Activated CD4-positive, CD25-positive, alpha-beta regulatory T cell (primary cell): Measurements from ENCODE around the gene TMED4.
"Not testable (repeated sequence)": the region's sequence is repeated elsewhere in the genome, so short reads cannot be mapped to it uniquely, and the experiment has no call there.

Experiments
- DNase-seq, 4 experiments: peaks; one replicate each; lab custom pipeline; 2025; lab: John Stamatoyannopoulos, UW

Gene TMED4

DNA sequence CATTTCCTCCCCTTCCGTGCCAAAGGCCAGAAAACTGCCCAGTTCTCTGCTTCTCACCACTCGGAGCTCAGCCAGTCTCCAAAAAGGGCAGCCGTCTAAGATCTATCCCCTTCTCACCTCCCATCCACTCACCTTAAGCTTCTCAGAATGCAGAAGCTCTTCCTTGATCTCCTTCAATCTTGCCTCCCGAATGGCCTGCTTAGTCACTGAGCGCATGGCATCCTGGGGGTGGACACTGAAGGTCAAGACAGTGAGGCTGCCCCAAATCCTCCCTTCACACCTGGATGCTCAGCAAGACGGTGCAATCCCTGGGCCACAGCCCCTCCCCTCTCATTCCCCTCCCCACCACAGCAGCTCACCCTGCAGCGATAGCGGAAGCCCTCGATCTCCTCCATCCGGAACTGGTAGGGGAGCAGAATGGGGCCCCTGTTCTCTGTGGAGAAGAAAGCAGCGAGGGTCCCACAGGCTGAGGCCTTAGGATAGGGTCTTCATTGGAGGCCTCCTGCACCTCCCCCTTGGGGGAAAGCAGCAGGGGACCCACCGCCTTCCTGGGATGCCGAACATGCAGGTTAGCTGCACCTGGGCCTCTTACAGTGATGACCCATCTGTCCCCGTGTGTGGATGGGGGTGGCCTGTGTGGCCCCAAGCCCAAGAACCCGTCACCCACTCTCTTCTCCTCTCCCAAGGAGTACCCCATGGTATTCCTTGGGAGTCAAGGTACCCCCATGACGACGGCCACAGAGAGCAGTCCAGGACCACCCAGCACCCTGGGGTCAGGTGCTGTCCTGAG is 13.1 kb downstream of the TMED4 start:
- no peak for DNase-seq

DNA sequence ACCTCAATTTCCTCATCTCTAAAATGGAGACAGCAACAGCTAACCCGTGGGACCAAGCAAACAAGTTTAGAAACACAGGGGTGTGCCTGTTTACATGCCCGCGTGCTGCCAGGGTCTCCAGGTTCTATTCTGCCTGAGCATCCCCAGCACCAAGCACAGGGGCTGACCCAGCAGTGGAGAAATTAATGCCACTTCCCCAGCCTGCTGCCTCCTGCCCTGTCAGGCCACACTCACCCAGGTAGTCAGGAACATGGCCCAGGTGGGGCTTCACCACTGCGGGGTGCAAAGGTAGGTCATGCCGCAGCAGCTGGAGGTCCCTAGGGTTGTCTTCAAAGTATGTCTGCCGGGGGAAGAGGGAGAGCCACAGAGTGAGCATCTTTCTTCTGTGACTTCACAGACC is 14.1 kb downstream of the TMED4 start:
- no peak for DNase-seq

DNA sequence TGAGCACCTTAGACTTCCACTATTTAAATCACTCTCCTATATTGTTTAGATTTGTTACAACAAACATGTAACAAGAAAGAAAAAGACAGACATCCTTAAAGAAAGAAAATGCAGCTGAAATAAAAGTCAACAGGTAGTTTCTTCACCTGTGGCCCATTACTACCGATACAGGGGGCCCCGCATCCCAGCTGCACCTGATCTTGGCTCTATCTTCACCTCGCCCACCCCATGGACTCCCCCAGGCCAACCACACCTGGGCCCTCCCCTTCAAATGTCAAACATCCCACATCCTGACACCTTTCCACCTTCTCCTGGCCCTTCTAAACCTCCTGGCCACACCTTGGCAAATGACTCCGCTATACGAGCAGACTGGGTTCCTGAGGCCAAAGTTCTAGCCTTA is 15.4 kb downstream of the TMED4 start:
- no peak for DNase-seq

DNA sequence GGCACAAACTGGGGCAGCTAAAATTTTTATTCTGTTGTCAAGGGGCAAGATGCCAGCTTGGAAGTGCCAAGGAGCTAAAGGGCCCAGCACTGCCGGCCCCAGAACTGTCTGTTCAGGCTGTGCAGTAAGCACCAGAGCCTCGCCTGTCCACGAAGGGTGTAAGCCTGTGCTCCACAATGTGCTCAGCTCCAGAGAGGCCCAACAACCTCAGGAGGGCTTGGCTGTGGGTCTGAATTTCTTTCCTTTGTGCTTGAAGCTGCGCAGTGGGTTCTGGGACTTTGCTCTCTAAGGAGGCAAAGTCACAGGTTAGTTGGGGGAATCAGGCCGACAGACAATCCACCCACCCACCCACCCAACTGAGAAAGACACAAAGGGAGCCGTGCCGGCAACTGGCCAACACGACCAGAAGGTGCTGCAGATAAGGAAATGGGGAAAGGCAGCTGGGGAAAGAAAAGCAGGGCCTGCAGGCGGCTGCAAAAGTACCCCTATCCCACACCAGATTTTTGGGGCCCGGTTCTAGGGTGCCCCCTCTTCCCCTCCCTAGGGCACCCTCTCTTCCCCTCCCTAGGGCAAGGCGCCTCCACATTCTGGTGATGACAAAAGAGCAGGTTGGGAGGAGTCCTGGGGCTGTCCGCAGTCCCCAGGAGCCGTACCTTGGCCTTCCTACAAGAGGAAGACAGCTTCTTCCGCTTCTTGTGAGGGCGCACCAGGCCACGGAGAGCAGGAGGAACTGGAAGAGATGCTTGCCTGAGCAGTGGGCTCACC is 16.1 kb downstream of the TMED4 start:
- no peak for DNase-seq

DNA sequence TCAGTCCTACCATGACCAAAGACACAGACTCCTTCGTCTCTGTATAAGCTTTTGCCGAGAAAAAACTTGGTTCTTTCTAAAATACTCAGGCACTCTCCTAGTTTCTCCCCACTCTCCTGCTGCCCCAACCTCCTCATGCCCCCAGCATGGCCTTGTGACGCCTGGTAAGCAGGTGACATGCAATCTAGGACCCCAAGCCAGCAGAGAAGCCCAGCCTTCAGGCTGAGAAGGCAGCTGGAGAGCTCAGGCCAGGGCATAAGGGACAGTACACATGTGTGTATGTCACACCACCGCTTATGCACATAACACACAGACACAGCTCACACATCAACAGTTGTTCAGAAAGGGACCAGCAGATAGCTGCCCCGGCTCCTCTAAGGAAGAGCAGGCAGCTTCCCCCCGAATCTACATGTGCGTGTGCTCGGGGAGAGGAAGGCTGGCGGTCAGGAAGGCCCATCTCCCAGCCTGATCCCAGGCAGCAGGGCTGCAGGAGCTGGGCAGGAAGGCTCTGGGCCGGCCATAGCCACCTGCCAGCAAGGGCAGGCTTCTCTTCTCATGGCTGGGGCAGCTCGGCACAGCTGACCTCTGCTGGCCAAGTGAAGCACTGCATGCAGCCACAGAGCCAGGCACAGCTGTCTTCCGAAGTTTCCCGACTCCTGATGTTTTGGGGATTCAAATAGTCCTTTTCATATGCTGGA is 16.8 kb downstream of the TMED4 start:
- DNase-seq = peak; percentile 22 to 55 (median 30)

DNA sequence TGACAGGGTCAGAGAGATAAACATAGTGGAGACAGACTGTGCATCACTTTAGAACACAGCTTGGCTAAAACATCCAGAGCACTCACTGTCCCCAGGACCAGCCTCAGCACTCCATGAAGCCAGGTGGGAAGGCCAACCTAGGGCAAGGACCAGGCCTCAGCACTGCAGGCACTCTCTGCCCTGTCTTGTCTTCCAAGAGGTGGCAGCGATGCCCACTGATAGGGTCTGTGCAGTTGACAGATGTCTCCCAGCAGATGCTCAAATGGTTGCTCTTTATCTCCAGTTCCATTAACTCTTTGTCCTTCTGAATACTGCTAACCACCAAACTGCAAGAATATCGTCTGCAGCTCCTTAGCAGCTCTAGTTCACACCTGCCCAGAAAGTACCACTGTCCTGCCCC is 17.4 kb downstream of the TMED4 start:
- DNase-seq = no peak

DNA sequence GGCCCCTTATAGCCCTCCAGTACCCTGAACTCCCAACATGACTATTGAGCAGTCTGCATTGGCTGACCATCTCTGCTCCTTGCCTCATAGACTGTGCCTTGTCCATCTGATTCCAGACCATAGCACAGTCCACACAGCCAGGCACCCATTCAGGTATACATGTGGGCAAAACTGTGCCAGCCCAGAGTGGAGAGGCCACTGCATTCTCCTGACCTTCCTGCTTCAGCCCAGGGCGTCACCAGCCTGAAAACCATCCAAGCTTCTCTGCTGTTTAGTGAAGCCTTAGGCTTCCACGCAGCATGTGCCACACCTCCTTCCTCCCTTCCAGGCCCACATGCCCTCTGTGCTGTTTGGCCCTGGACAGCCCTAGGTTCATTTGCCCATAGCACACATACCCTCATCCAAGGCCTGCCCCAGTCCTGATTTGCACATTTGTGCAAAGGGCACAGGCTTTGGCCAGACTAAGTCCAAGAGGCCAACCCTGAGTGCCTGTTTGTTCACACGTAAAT is 18.8 kb downstream of the TMED4 start:
- no peak for DNase-seq

DNA sequence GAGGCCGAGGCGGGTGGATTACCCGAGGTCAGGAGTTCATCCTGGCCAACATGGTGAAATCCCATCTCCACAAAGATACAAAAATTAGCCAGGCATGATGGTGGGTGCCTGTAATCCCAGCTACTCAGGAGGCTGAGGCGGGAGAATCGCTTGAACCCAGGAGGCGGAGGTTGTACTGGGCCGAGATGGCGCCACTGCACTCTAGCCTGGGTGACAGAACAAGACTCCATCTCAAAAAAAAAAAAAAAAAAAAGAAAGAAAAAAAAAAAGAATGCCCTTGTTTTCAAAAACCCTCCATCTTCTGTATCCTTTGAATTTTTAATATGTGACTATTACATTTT is 19.4 kb downstream of the TMED4 start:
- not testable (repeated sequence) for DNase-seq

DNA sequence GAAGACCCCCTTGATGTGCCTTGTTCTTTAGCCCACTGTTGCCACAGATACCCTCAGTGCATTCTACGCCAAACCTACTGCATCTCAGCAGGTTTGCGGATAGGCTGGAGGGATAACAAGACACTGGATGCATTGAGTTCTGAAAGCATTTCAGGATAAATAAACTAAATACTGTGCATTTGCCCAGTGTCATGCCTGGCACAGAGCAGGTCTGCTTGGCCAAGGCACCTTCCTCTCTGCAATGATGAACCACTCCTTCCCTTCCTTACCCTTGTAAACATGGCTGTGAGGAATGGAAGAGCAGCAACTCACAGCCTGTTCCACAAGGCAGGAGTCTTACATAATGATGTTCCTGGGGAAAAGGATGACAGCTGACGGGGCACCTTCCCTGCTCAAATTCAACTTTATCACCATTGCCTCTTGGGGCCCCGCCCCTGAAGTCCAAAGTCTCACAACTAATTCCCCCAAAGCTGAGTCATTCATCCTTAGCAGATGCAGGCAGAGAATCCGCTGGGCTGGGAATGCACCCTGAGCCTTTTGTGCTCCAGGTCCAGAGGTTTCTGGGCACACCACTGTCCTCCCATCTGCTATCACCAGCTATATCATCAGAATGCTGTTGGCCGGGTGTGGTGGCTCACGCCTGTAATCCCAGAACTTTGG is 19.9 kb downstream of the TMED4 start:
- DNase-seq = no peak

DNA sequence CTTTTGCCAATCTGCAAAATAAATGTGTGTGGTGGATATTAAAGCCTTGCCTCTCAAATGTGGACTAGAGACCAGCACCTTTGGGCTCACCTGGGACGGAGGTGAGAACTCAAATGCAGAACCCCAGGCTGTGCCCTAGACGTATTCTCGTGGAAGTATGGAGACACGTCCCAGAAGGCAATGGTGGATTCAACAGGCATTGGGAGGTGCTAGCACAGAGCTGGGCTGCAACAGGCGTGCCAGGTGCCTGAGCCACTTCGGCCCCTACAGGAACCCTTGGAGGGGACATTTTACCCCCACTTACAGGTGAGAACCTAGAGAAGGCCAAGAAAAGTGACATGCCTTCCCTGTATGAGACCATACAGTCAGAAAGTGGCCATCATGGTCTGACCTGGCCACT is 20.6 kb downstream of the TMED4 start:
- no peak for DNase-seq

DNA sequence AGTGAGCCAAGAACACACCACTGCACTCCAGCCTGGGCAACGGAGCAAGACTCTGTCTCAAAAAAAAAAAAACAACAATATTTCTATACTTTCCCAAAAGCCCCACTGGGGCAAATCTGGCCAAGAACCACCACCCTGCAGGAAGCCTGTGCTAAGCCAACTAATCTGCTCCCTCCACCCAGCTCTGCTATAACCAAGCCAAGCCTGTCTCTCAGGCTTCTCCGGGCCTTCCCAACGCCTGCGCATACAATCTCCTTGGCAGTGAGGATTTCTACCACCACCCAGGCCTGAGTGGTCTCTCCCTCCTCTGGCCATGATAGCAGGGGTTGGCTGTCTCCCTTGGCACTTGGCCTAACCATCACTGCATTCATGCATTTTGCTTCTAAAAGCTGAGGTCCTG is 22.5 kb downstream of the TMED4 start:
- DNase-seq = no peak

DNA sequence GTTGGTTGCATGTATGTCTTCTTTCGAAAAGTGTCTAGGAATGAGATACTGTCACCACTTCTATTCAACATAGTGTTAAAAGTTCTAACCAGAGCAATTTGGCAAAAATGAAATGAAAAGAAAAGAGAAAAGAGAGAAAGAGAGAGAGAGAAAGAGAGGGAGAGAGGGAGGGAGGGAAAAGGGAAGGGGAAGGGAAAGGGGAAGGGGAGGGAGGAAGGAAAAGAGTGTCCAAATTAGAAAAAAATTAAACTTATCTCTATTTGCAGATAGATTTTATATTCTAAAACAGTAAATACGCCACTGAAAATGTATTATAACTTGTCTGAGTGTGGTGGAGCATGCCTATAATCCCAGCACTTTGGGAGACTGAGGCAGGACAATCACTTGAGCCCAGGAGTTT is 24.5 kb downstream of the TMED4 start:
- no peak for DNase-seq

DNA sequence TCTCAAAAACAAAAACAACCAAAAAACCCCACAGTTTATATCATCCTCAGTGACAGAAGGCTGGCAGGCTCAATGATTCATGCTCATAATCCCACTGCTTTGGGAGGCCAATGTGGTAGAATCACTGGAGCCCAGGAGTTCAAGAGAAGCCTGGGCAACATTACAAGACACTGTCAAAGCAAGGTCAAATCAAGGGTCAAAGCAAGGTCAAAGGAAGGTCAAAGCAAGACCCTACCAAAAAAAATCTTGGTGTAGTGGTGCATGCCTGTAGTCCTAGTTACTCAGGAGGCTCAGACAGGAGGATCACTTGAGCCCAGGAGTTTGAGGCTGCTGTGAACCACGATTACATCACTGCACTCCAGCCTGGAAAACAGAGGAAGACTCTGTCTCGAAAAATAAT is 26.7 kb downstream of the TMED4 start:
- no peak for DNase-seq

DNA sequence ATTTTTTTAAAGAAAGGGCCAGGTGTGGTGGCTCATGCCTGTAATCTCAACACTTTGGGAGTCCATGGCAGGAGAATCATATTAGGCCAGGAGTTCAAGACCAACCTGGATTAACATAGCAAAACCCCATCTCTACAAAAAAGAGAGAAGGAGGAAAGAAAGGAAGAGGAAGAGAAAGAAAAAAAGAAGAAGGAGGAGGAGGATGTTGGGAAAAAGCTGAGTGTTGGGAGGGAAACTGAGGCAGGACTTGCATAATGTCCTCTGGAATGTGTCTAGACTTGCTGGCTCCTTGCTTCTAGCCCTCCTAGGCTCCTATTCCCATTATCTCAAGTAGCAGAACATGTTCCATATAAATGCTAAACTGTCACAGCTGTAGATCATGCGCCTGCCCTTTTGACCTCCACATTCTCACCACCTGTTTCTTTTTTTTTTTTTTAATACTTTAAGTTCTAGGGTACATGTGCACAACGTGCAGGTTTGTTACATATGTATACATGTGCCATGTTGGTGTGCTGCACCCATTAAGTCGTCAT is 29.5 kb downstream of the TMED4 start:
- not testable (repeated sequence) for DNase-seq

DNA sequence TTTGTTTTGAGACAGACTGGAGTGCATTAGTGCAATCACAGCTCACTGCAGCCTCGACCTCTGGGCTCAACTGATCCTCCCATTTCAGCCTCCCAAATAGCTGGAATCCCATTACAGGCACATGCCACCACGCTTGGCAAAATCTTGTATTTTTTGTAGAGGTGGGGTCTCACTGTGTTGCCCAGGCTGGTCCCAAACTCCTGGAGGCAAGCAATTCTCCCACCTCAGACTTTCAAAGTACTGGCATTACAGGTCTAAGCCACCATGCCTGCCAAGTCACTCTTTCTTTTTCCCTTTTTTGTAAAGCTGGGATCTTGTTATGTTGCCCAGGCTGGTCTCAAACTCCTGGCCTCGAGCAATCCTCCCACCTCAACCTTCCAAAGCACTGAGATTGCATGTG is 32.6 kb downstream of the TMED4 start:
- DNase-seq = no peak

DNA sequence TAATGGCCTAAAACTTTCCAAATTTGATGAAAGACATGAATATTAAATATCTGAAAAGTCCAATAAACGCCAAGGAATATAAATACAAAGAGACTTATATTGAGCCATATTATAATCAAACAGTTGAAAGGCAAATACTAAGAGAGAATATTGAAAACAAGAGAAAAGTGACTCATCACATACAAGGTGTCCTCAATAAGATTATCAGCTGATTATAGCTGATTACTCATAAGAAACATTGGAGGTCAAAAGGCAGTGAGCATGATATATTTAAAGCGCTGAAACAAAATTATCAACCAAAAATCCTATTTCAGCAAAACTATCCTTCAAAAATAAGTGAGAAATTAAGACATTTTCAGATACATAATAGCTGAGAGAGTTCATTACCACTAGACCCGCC is 33.1 kb downstream of the TMED4 start:
- no peak for DNase-seq

DNA sequence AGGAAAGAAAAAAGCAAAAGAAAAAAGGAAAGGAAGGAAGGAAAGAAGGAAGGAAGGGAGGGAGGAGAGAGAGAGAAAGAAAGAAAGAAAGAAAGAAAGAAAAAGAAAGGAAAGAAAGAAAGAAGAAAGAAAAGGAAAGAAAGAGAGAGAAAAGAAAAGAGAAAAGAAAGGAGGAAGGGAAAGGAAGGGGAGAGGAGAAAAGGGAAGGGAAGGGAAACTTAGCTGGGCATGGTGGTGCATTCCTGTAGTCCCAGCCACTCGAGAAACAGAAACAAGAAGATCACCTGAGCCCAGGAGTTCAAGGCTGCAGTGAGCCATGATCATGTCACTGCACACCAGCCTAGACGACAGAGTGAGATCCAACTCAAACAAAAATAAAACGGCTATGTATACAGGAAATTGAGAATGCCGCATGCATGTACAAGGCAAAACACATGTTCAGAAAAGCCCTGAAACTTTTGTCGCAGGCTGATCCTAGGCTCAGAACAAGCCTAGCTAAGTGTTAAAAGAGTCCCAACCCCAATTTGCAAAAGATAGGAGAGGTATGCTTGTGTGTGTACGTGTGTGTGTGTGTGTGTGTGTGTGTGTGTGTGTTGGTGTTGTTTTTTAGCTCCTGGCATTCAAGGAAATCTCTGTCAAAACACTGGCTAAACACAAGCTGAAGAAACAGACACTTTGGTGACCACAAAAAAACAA is 34.3 kb downstream of the TMED4 start:
- no peak for DNase-seq

DNA sequence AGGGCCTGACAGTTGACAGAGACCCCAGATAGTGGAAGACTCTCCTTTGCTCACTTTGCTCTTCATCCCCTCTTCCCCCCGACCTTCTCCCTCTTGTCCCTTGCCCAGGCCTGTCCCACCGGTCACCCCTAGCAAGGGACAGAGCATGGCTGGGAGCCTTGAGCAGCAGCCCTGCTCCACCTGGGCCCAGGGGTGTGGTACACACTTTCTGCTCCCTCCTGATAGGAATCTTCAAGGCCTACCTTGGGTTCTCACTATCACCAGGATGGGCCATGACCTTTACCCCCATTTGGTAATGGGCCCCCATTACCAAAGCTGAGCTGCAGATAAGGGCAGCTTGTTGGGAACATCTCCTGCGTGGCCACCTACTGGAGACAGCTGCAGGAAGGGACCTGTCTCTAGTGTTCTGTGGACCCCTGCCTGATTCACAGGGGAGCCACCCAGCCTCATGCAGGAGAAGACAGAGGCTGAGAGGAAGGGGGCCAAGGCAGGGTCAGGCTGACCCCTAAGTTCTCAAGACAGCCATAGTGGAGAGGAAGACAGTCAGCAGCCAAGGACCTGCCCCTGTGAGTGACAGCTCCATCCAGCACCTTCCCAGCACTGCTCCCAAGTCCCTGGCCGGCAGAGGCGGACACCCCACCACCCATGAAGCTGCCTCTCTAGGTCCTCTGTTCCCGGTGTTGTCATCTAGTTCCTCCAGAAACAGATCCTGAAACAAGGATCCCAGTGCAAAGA is 40.0 kb downstream of the TMED4 start:
- no peak for DNase-seq

DNA sequence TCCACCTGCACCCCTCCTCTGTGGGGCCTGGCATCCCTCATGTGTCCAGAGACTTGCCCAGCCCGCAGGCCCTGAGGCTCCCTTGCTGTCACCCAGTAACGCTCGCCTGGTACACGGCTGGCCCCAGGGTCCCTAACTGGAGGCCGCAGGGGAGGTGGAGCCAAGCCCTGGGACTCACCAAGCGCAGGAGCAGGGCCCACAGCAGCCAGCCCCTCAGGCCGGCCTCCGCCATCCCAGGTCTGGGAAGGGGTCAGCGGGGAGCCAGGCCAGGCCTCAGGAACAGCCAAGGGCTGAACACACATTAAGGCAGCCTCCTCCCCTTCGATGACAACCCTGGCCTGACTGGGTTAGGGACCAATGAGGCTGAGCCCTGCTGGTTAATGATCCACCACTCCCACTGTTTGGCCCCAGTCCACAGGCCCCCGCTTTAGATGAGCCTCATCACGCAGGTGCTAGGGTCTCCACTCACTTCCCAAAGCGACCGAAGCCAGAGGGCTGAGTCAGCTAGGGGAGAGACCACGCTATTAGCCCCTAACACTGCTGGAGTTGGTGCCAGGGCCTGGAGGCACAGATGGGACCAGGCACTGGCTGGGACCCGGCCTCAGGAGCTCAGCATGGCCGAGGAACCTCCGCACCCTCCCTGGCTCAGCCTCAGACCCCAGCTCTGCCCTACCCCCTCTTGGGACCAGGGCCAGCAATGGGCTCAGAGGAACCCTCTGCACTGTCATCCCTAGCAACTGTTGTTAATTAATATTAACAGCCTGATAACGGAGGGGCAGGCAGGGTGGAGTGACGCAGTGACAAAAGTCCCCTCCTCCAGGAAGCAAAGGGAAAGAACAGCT is 40.8 kb downstream of the TMED4 start, which contains the start of gene NPC1L1:
Gene NPC1L1, minus strand, starts transcription at position 303 of the 842 bp plus-strand sequence. Its CDS starts 71 bp downstream, at position 232.
- DNase-seq = no peak

DNA sequence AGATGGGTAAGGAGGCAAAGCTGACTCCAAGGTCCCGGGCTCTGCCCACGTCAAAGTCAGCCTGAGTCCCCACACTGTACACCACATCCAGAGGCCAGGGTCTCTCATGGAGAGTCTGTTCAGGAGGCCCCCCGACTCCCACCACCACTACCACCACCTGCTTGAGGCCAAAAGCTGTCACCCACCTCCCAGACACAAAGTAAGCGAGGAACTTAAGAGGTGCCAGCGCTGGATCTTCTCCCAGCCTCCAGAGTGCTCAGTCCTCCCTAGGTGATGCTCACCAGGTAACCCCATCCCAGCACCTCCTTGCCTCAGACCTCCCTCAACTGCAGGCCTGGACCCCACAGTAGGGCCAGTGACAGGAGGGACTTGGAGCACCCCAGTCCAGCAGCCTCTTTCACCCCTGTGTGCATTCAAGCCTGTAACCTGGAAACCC is 41.4 kb downstream of the TMED4 start:
- DNase-seq = no peak
